Thyroid gland (tissue), 4 donors: ENCODE data around the gene DHTKD1. TPM values are rescaled to one million over a fixed set of nuclear protein-coding genes. Genes with fewer than 3 reads are reported as not detected.

ENCODE experiments used
- DNase-seq, 2 donors: peaks; one replicate each; pipeline ENCODE4 v3.0.0-alpha.2; 2019
- H3K27ac ChIP-seq, 3 donors: fragments of 200-600 bp; sonication (generic); 1 replicate in 2 of 3; 2 replicates in 1 of 3; pipeline ENCODE4 v1.5.1; 2016 to 2019; ENCODE audit warnings: mild to moderate bottlenecking in 1 of 3, moderate library complexity in 1 of 3
- H3K27me3 ChIP-seq: fragments of 200-600 bp; sonication (generic); one replicate; pipeline ENCODE4 v1.5.1; 2019
- H3K36me3 ChIP-seq, 2 donors: fragments of 200-600 bp; sonication (generic); one replicate each; pipeline ENCODE4 v1.5.1; 2016 to 2019
- H3K4me1 ChIP-seq, 2 donors: fragments of 200-600 bp; sonication (generic); one replicate each; pipeline ENCODE4 v1.5.1; 2017 to 2019
- H3K4me3 ChIP-seq, 3 donors: fragments of 200-600 bp; sonication (generic); replicated peaks in 1 of 3; 1 replicate in 2 of 3; 2 replicates in 1 of 3; pipeline ENCODE4 v1.5.1; 2016; ENCODE audit warnings: mild to moderate bottlenecking in 1 of 3
- H3K9me3 ChIP-seq: fragments of 200-600 bp; sonication (generic); one replicate; pipeline ENCODE4 v1.5.1; 2017
- CTCF ChIP-seq, 6 experiments: fragments of 200-600 bp in 3 of 6; fragments of 450-650 bp in 3 of 6; sonication (generic) in 3 of 6; IDR thresholded peaks; one replicate each; pipeline ENCODE4 v1.5.1; 2016 to 2019; ENCODE audit warnings: antibody characterized with exemption in 6 of 6, mild to moderate bottlenecking in 2 of 6, inconsistent platforms in 1 of 6, moderate library complexity in 1 of 6
- POLR2A ChIP-seq, 2 donors: fragments of 450-650 bp; IDR thresholded peaks; one replicate each; pipeline ENCODE4 v1.6.1; 2017; ENCODE audit warnings: antibody characterized with exemption in 2 of 2, mild to moderate bottlenecking in 2 of 2, moderate library complexity in 1 of 2
- WGBS, 2 donors: methylation state at CpG; one replicate each; pipeline ENCODE4 v1.1.5; 2017; 5-methylcytosine and 5-hydroxymethylcytosine counted together
- intact Hi-C: fragments of 100-400 bp; cut with DNase I; formaldehyde crosslinking; loops from one replicate; pipeline ENCODE4 v1.15.1; 2023
- total RNA-seq, 4 donors: library from RNA; depleted of rRNA; stranded (reverse); fragments of >200 nt; gene quantifications; one replicate each; pipeline ENCODE4 v1.2.3, GENCODE V29; 2016

Gene DHTKD1
- total RNA-seq, 4 donors from 2014 or later = 29.1 to 80.2 (median 52.8) TPM

DNA sequence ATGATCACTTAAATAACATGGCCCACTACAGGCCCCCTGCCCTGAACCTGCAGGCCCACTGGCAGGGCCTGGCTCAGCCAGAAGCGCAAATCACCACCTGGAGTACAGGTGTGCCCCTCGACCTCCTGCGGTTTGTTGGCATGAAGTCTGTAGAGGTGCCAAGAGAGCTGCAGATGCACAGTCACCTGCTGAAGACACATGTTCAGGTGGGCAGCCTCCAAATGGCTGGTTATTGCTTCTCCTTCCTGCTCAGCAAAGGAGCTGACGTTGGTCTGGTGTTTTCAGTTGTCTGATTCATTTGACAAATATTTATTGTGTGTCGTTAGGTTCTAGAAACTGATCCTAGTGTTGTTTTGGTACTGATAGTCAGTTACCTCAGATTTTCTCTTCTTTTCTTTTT is 29.0 kb downstream of the DHTKD1 start:
- Histone ChIP-seq H3K9me3 (no peaks in the 10 kb centered on the region), H3K36me3 (peaks cover 13 to 23% of the 10 kb centered on the region in 2 donors), H3K4me3 (no peak overlapping the region), H3K4me1 (no peaks in the 10 kb centered on the region), H3K27me3 (no peaks in the 10 kb centered on the region), H3K27ac (no peak overlapping the region)
- TF ChIP-seq CTCF (IDR thresholded peaks at IDR 0.05) = no peak
- no peak for TF ChIP-seq POLR2A (IDR thresholded peaks at IDR 0.05)
- 91 to 98% methylated on average over 5 of the region's 5 CpGs for WGBS, 2 donors
- intact Hi-C loops = no loop called here
- no peak for DNase-seq

GRCh38 chr10:12098966-12099365 is 30.2 kb downstream of the DHTKD1 start:
- intact Hi-C loops = no loop called here
- 92 to 97% methylated on average over 4 of the region's 4 CpGs for WGBS, 2 donors
- peaks cover 11 to 27% of the 10 kb centered on the region in 2 donors for H3K36me3 ChIP-seq

GRCh38 chr10:12103802-12104201 is 35.0 kb downstream of the DHTKD1 start:
- Histone ChIP-seq H3K4me3 (no peak overlapping the region), H3K27ac (no peak overlapping the region), H3K27me3 (no peaks in the 10 kb centered on the region), H3K36me3 (peaks cover 29 to 39% of the 10 kb centered on the region in 2 donors), H3K4me1 (no peaks in the 10 kb centered on the region), H3K9me3 (no peaks in the 10 kb centered on the region)
- 96 to 97% methylated on average over 4 of the region's 4 CpGs for WGBS, 2 donors
- TF ChIP-seq CTCF (IDR thresholded peaks at IDR 0.05) = no peak
- no peak for TF ChIP-seq POLR2A (IDR thresholded peaks at IDR 0.05)
- intact Hi-C loops = no loop called here
- DNase-seq = no peak

More at GRCh38 chr10:12098966-12099365, 30.2 kb downstream of the DHTKD1 start:
- H3K4me3 ChIP-seq = no peak overlapping the region
- H3K4me1 ChIP-seq = no peaks in the 10 kb centered on the region
- TF ChIP-seq POLR2A (IDR thresholded peaks at IDR 0.05) (no peak), CTCF (IDR thresholded peaks at IDR 0.05) (no peak)
- no peak overlapping the region for H3K27ac ChIP-seq
- DNase-seq = no peak
- H3K27me3 ChIP-seq = no peaks in the 10 kb centered on the region
- H3K9me3 ChIP-seq = no peaks in the 10 kb centered on the region

- peaks cover 33 to 37% of the 10 kb centered on the region in 2 donors for H3K36me3 ChIP-seq
- WGBS, 2 donors = 83 to 90% methylated on average over 14 of the region's 14 CpGs
Observed at GRCh38 chr10:12107781-12108180, 39.0 kb downstream of the DHTKD1 start.

GRCh38 chr10:12109286-12109685 is 40.5 kb downstream of the DHTKD1 start:
- no peak for TF ChIP-seq POLR2A (IDR thresholded peaks at IDR 0.05)
- no peak for TF ChIP-seq CTCF (IDR thresholded peaks at IDR 0.05)
- WGBS, 2 donors = 94 to 98% methylated on average over 5 of the region's 5 CpGs
- H3K4me3 ChIP-seq = no peak overlapping the region
- no peak for DNase-seq
- H3K27ac ChIP-seq = no peak overlapping the region
- peaks cover 28 to 36% of the 10 kb centered on the region in 2 donors for H3K36me3 ChIP-seq
- no peaks in the 10 kb centered on the region for H3K9me3 ChIP-seq
- H3K27me3 ChIP-seq = no peaks in the 10 kb centered on the region
- intact Hi-C loops = no loop called here
- no peaks in the 10 kb centered on the region for H3K4me1 ChIP-seq

More at GRCh38 chr10:12107781-12108180, 39.0 kb downstream of the DHTKD1 start:
- Histone ChIP-seq H3K9me3 (no peaks in the 10 kb centered on the region), H3K4me1 (no peaks in the 10 kb centered on the region), H3K4me3 (no peak overlapping the region), H3K27ac (no peak overlapping the region), H3K27me3 (no peaks in the 10 kb centered on the region)
- DNase-seq = no peak
- TF ChIP-seq CTCF (IDR thresholded peaks at IDR 0.05) = no peak
- TF ChIP-seq POLR2A (IDR thresholded peaks at IDR 0.05) = no peak
- intact Hi-C loops = no loop called here
